ENCODE results near the gene DENR. TPM values are rescaled to one million over a fixed set of nuclear protein-coding genes. Genes with fewer than 3 reads are reported as not detected.
A peak's percentile ranks its signal among the peaks of the same experiment; 100 is the strongest.
"Not testable (repeated sequence)": the region's sequence is repeated elsewhere in the genome, so short reads cannot be mapped to it uniquely, and the experiment has no call there.

Gene DENR
- total and polyA plus RNA-seq, 2 of the 8 experiments (the other 6 are each of a cell fraction or from before 2014, with no cell fraction given), result 26.9 to 84.0 TPM

- no peak for TF ChIP-seq SAP30 (IDR thresholded peaks at IDR 0.05; ENCODE audit: insufficient read depth, insufficient replicate concordance, low read length)
- TF ChIP-seq EP300 (IDR thresholded peaks at IDR 0.05; ENCODE audit: borderline replicate concordance in 1 of 2, low read depth in 2 of 2, low read length in 2 of 2), result 0 out of 3 replicates have a peak, but pooled peaks of 1 of the 2 experiments have one; percentile 6
- peak; percentile 90 for TF ChIP-seq TBP (IDR thresholded peaks at IDR 0.05; ENCODE audit: low read depth, low read length)
Observed at GRCh38 chr12:122752464-122753318, at the start of gene DENR (continued).

- H3K23me2 ChIP-seq (ENCODE audit: low read depth, low read length); H3K79me2 ChIP-seq (ENCODE audit: control insufficient read depth in 1 of 2, insufficient read depth in 2 of 2, low read length in 2 of 2); H3K14ac ChIP-seq (ENCODE audit: insufficient read length); H3K56ac ChIP-seq (replicated peaks; ENCODE audit: insufficient read length, low read depth, low read length); H4K8ac ChIP-seq (ENCODE audit: extremely low read depth, insufficient read depth, low read length); H3K27me3 ChIP-seq (replicated peaks in 1 of 4; ENCODE audit: control insufficient read depth in 3 of 4, extremely low read depth in 1 of 4, insufficient read depth in 3 of 4, low read length in 3 of 4); H2BK12ac ChIP-seq (ENCODE audit: low read depth, low read length); CTCF ChIA-PET (ENCODE audit: partially characterized antibody); H3K4me3 ChIP-seq (ENCODE audit: extremely low read depth in 1 of 4, insufficient read depth in 2 of 4, low read depth in 3 of 4, low read length in 4 of 4); H2AFZ ChIP-seq (ENCODE audit: low read length); H3K4me1 ChIP-seq (replicated peaks in 1 of 4; ENCODE audit: control insufficient read depth in 3 of 4, insufficient read depth in 4 of 4, low read length in 3 of 4); H2BK15ac ChIP-seq (ENCODE audit: low read length); H3K79me1 ChIP-seq (ENCODE audit: low read depth, low read length); H3K23ac ChIP-seq (ENCODE audit: insufficient read length); H2BK20ac ChIP-seq (ENCODE audit: low read length); FAIRE-seq; H3K9me3 ChIP-seq (ENCODE audit: insufficient read depth in 2 of 2, low read depth in 1 of 2, low read length in 1 of 2); H3K4me2 ChIP-seq (ENCODE audit: insufficient read depth in 1 of 2, low read depth in 2 of 2, low read length in 2 of 2); H2BK120ac ChIP-seq (replicated peaks; ENCODE audit: low read depth, low read length); H2AK5ac ChIP-seq (ENCODE audit: low read depth, low read length); H3K27ac ChIP-seq (ENCODE audit: low read depth, low read length); H3K36me3 ChIP-seq (ENCODE audit: control insufficient read depth in 2 of 4, insufficient read depth in 4 of 4, low read length in 3 of 4); H3K18ac ChIP-seq (ENCODE audit: extremely low read depth, low read length); POLR2A ChIA-PET (ENCODE audit: partially characterized antibody); H4K20me1 ChIP-seq (replicated peaks in 1 of 2; ENCODE audit: control insufficient read depth in 1 of 2, insufficient read depth in 2 of 2, low read length in 2 of 2); H2BK5ac ChIP-seq (ENCODE audit: low read depth, low read length); H4K5ac ChIP-seq (ENCODE audit: insufficient read length, low read depth, low read length); H3K9ac ChIP-seq (replicated peaks in 1 of 4; ENCODE audit: extremely low read depth in 1 of 4, low read depth in 3 of 4, low read length in 3 of 4); DNase-seq (ENCODE audit: low read depth in 1 of 2, low spot score in 2 of 2); H3K4ac ChIP-seq (replicated peaks; ENCODE audit: insufficient read length, low read depth, low read length); H4K91ac ChIP-seq (replicated peaks; ENCODE audit: insufficient read length, low read length): not testable (repeated sequence)
- WGBS, 2 experiments (ENCODE audit: extremely low coverage in 1 of 2, insufficient coverage in 1 of 2, insufficient read length in 1 of 2, insufficient replicate concordance in 2 of 2, low coverage in 1 of 2, low lambda C conversion rate in 2 of 2, missing lambda C conversion rate in 1 of 2), result 87% methylated on average over 21 of the region's 22 CpGs; no CpG with 5 or more reads in 1 of the 2 experiments
Observed at GRCh38 chr12:122702890-122703611, 49.6 kb upstream of the DENR start, which contains the start of gene HCAR2. Gene HCAR2 (minus strand): TSS chr12:122703357. CDS start chr12:122703283, 74 bp downstream.

Measured in H1 (cell line).